Liver (tissue), 9 donors: ENCODE results near the gene EFCAB3. TPM values are rescaled to one million over a fixed set of nuclear protein-coding genes. Genes with fewer than 3 reads are reported as not detected.
"Not testable (repeated sequence)": the region's sequence is repeated elsewhere in the genome, so short reads cannot be mapped to it uniquely, and the experiment has no call there.

ENCODE experiments used
- DNase-seq: peaks from one replicate; pipeline ENCODE4 v3.0.0-alpha.2; 2017; ENCODE audit warnings: low spot score
- H3K27ac ChIP-seq, 2 donors: one replicate each; pipeline ENCODE4 v1.7.0; 2013; ENCODE audit warnings: inconsistent platforms in 2 of 2, low read length in 2 of 2, control low read depth in 1 of 2, low read depth in 1 of 2, mild to moderate bottlenecking in 1 of 2
- H3K27me3 ChIP-seq, 4 donors: one replicate each; pipeline versions ENCODE4 v1.6.1 to v1.7.0; 2013; ENCODE audit warnings: low read length in 3 of 4, inconsistent platforms in 1 of 4, mild to moderate bottlenecking in 1 of 4, moderate library complexity in 1 of 4; ENCODE audit not compliant: control insufficient read depth in 4 of 4, insufficient read depth in 4 of 4
- H3K36me3 ChIP-seq, 4 donors: one replicate each; pipeline versions ENCODE4 v1.6.1 to v1.7.0; 2013; ENCODE audit warnings: low read length in 3 of 4, mild to moderate bottlenecking in 3 of 4, low read depth in 1 of 4, moderate library complexity in 1 of 4; ENCODE audit not compliant: control insufficient read depth in 4 of 4, insufficient read depth in 3 of 4
- H3K4me1 ChIP-seq, 4 donors: one replicate each; pipeline versions ENCODE4 v1.6.1 to v1.7.0; 2013; ENCODE audit warnings: low read length in 3 of 4, mild to moderate bottlenecking in 3 of 4, moderate library complexity in 1 of 4; ENCODE audit not compliant: control insufficient read depth in 4 of 4, insufficient read depth in 4 of 4
- H3K4me3 ChIP-seq, 3 donors: one replicate each; pipeline versions ENCODE4 v1.6.1 to v1.7.0; 2013; ENCODE audit warnings: low read length in 3 of 3, control low read depth in 1 of 3, low read depth in 1 of 3, mild to moderate bottlenecking in 1 of 3
- H3K9ac ChIP-seq, 2 donors: one replicate each; pipeline ENCODE4 v1.7.0; 2013; ENCODE audit warnings: low read length in 2 of 2, mild to moderate bottlenecking in 2 of 2, moderate library complexity in 2 of 2, control low read depth in 1 of 2, low read depth in 1 of 2
- H3K9me3 ChIP-seq, 4 donors: one replicate each; pipeline versions ENCODE4 v1.6.1 to v1.7.0; 2013; ENCODE audit warnings: low read length in 3 of 4; ENCODE audit not compliant: control insufficient read depth in 4 of 4
- EGR1 ChIP-seq, 2 donors: IDR thresholded peaks; 2 replicates each; pipeline ENCODE4 v1.6.1; 2016 to 2018; ENCODE audit warnings: antibody characterized with exemption in 2 of 2, low read depth in 2 of 2
- FOXA1 ChIP-seq: IDR thresholded peaks from 2 replicates; pipeline ENCODE4 v1.6.1; 2016; ENCODE audit warnings: antibody characterized with exemption
- FOXA2 ChIP-seq: IDR thresholded peaks from 2 replicates; pipeline ENCODE4 v1.6.1; 2016; ENCODE audit warnings: antibody characterized with exemption
- GABPA ChIP-seq, 2 donors: IDR thresholded peaks in 1 of 2; conservative IDR thresholded peaks in 1 of 2; 2 replicates each; pipeline ENCODE4 v1.6.1; 2016; ENCODE audit warnings: antibody characterized with exemption in 2 of 2, mild to moderate bottlenecking in 1 of 2, moderate library complexity in 1 of 2
- HNF4A ChIP-seq, 2 donors: conservative IDR thresholded peaks; 2 replicates each; pipeline ENCODE4 v1.6.1; 2016; ENCODE audit warnings: antibody characterized with exemption in 2 of 2, mild to moderate bottlenecking in 2 of 2
- JUND ChIP-seq, 2 donors: IDR thresholded peaks; 2 replicates each; pipeline ENCODE4 v1.6.1; 2016; ENCODE audit warnings: antibody characterized with exemption in 2 of 2
- NR2F2 ChIP-seq: IDR thresholded peaks from 2 replicates; pipeline ENCODE4 v1.6.1; 2016; ENCODE audit warnings: antibody characterized with exemption
- RAD21 ChIP-seq, 2 donors: IDR thresholded peaks; 2 replicates each; pipeline ENCODE4 v1.6.1; 2016; ENCODE audit warnings: antibody characterized with exemption in 2 of 2, mild to moderate bottlenecking in 2 of 2
- RXRA ChIP-seq, 2 donors: IDR thresholded peaks; 2 replicates each; pipeline ENCODE4 v1.6.1; 2017 to 2018; ENCODE audit warnings: antibody characterized with exemption in 2 of 2, mild to moderate bottlenecking in 1 of 2
- SP1 ChIP-seq: IDR thresholded peaks from 2 replicates; pipeline ENCODE4 v1.6.1; 2018; ENCODE audit warnings: antibody characterized with exemption, mild to moderate bottlenecking
- TAF1 ChIP-seq: conservative IDR thresholded peaks from 2 replicates; pipeline ENCODE4 v1.6.1; 2016; ENCODE audit warnings: antibody characterized with exemption, mild to moderate bottlenecking
- YY1 ChIP-seq: IDR thresholded peaks from 2 replicates; pipeline ENCODE4 v1.6.1; 2016; ENCODE audit warnings: antibody characterized with exemption, mild to moderate bottlenecking
- WGBS: extraction: QIAGEN DNeasy Blood & Tissue Kit; methylation state at CpG from one replicate; pipeline ENCODE4 v1.1.7; 2013; 5-methylcytosine and 5-hydroxymethylcytosine counted together
- polyA plus RNA-seq, 2 donors: library from polyadenylated mRNA; stranded (reverse) in 1 of 2; unstranded in 1 of 2; fragments of 200-250 nt in 1 of 2; fragments of >200 nt in 1 of 2; fragmentation: Nextera tagmentation in 1 of 2; extraction: Ambion mirVana in 1 of 2; gene quantifications; one replicate each; pipeline versions ENCODE4 v1.2.1 to v1.2.3, GENCODE V29; 2013 to 2015
- total RNA-seq, 2 donors: library from RNA; depleted of rRNA; stranded (reverse); fragments of >200 nt; gene quantifications; one replicate each; pipeline ENCODE4 v1.2.3, GENCODE V29; 2014
- TF ChIP-seq, protein P1 (sequence below): fragments of 150-350 bp; IDR thresholded peaks from 2 replicates; pipeline ENCODE4 v1.5.1; 2017; ENCODE audit warnings: improper control_type of control experiment, low read depth, low read length; ENCODE audit not compliant: missing input control
- TF ChIP-seq, protein P2 (sequence below): IDR thresholded peaks from 2 replicates; pipeline ENCODE4 v1.6.1; 2016; ENCODE audit warnings: antibody characterized with exemption
- TF ChIP-seq, protein P3 (sequence below): IDR thresholded peaks from 2 replicates; pipeline ENCODE4 v1.6.1; 2016; ENCODE audit warnings: antibody characterized with exemption
- TF ChIP-seq, protein P4 (sequence below): IDR thresholded peaks from 2 replicates; pipeline ENCODE4 v1.6.1; 2016; ENCODE audit warnings: antibody characterized with exemption, mild to moderate bottlenecking
- TF ChIP-seq, protein P5 (sequence below): IDR thresholded peaks from 2 replicates; pipeline ENCODE4 v1.6.1; 2016; ENCODE audit warnings: antibody characterized with exemption
- donor health status: healthy.
- donor health status: healthy.
- donor health status: healthy.
- donor health status: healthy.
- donor health status: healthy.

Gene EFCAB3
- total and polyA plus RNA-seq, 4 donors: not detected

DNA sequence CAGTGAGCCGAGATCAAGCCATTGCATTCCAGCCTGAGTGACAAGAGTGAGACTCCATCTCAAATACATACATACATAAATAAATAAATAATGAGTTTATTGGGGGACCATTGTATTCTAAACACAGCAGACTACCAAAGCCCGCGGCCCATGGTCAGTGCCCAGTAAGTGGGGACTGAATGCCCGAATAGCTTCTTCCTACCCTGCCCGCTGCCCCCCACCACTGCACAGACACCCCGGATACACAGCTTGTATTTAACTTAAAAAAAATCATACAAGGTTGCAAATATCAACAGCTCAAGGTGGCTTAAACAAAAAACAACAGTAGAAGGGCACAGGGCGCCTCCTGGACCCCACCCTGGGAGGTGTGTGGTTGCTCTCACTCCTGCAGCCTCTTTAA is 75.7 kb downstream of the EFCAB3 start:
- TF ChIP-seq EGR1 (IDR thresholded peaks at IDR 0.05; ENCODE audit: low read depth in 2 of 2): no peak
- no peak for TF ChIP-seq FOXA1
- TF ChIP-seq, protein P1, sequence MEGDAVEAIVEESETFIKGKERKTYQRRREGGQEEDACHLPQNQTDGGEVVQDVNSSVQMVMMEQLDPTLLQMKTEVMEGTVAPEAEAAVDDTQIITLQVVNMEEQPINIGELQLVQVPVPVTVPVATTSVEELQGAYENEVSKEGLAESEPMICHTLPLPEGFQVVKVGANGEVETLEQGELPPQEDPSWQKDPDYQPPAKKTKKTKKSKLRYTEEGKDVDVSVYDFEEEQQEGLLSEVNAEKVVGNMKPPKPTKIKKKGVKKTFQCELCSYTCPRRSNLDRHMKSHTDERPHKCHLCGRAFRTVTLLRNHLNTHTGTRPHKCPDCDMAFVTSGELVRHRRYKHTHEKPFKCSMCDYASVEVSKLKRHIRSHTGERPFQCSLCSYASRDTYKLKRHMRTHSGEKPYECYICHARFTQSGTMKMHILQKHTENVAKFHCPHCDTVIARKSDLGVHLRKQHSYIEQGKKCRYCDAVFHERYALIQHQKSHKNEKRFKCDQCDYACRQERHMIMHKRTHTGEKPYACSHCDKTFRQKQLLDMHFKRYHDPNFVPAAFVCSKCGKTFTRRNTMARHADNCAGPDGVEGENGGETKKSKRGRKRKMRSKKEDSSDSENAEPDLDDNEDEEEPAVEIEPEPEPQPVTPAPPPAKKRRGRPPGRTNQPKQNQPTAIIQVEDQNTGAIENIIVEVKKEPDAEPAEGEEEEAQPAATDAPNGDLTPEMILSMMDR: no peak
- no peak for TF ChIP-seq JUND (IDR thresholded peaks at IDR 0.05)
- TF ChIP-seq HNF4A (conservative IDR thresholded peaks at IDR 0.05): no peak
- no peak for TF ChIP-seq YY1
- no peak for TF ChIP-seq RXRA (IDR thresholded peaks at IDR 0.05)
- no peak for TF ChIP-seq RAD21 (IDR thresholded peaks at IDR 0.05)
- TF ChIP-seq, protein P2, sequence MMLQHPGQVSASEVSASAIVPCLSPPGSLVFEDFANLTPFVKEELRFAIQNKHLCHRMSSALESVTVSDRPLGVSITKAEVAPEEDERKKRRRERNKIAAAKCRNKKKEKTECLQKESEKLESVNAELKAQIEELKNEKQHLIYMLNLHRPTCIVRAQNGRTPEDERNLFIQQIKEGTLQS: no peak
- TF ChIP-seq, protein P3, sequence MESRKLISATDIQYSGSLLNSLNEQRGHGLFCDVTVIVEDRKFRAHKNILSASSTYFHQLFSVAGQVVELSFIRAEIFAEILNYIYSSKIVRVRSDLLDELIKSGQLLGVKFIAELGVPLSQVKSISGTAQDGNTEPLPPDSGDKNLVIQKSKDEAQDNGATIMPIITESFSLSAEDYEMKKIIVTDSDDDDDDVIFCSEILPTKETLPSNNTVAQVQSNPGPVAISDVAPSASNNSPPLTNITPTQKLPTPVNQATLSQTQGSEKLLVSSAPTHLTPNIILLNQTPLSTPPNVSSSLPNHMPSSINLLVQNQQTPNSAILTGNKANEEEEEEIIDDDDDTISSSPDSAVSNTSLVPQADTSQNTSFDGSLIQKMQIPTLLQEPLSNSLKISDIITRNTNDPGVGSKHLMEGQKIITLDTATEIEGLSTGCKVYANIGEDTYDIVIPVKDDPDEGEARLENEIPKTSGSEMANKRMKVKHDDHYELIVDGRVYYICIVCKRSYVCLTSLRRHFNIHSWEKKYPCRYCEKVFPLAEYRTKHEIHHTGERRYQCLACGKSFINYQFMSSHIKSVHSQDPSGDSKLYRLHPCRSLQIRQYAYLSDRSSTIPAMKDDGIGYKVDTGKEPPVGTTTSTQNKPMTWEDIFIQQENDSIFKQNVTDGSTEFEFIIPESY: no peak
- TF ChIP-seq, protein P4, sequence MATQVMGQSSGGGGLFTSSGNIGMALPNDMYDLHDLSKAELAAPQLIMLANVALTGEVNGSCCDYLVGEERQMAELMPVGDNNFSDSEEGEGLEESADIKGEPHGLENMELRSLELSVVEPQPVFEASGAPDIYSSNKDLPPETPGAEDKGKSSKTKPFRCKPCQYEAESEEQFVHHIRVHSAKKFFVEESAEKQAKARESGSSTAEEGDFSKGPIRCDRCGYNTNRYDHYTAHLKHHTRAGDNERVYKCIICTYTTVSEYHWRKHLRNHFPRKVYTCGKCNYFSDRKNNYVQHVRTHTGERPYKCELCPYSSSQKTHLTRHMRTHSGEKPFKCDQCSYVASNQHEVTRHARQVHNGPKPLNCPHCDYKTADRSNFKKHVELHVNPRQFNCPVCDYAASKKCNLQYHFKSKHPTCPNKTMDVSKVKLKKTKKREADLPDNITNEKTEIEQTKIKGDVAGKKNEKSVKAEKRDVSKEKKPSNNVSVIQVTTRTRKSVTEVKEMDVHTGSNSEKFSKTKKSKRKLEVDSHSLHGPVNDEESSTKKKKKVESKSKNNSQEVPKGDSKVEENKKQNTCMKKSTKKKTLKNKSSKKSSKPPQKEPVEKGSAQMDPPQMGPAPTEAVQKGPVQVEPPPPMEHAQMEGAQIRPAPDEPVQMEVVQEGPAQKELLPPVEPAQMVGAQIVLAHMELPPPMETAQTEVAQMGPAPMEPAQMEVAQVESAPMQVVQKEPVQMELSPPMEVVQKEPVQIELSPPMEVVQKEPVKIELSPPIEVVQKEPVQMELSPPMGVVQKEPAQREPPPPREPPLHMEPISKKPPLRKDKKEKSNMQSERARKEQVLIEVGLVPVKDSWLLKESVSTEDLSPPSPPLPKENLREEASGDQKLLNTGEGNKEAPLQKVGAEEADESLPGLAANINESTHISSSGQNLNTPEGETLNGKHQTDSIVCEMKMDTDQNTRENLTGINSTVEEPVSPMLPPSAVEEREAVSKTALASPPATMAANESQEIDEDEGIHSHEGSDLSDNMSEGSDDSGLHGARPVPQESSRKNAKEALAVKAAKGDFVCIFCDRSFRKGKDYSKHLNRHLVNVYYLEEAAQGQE: no peak
- no peak for TF ChIP-seq GABPA (IDR thresholded peaks at IDR 0.05 in 1 of 2, conservative IDR thresholded peaks at IDR 0.05 in 1 of 2)
- TF ChIP-seq, protein P5, sequence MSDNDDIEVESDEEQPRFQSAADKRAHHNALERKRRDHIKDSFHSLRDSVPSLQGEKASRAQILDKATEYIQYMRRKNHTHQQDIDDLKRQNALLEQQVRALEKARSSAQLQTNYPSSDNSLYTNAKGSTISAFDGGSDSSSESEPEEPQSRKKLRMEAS: no peak
- TF ChIP-seq FOXA2: no peak
- no peak for TF ChIP-seq NR2F2
- TF ChIP-seq SP1: no peak
- TF ChIP-seq TAF1: no peak
- DNase-seq: no peak
- Histone ChIP-seq H3K27me3 (no peaks in the 10 kb centered on the region), H3K4me1 (no peaks in the 10 kb centered on the region), H3K4me3 (no peak overlapping the region), H3K27ac (no peak overlapping the region), H3K36me3 (no peaks in the 10 kb centered on the region), H3K9ac (no peak overlapping the region), H3K9me3 (no peaks in the 10 kb centered on the region)
- WGBS: 93% methylated on average over 7 of the region's 7 CpGs

DNA sequence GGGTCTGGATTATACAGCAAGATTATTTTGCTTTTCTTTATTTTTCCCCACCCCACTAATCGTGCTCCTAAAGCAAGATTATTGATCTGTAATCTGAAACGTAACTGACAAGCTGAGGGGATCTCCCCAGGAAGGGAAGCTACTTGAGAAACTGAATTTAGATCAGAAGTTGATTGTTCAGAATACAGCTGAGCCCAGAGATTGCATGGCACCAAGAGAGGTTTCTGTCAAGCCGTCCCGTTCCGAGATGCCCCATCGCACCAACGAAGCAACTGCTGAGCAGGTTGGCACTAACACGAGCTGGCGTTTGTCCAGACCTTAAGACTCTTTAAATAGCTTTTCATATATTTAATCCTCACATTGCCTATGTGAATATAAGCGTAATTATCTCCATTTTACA is 78.1 kb downstream of the EFCAB3 start:
- H3K9ac ChIP-seq, H3K4me1 ChIP-seq, H3K36me3 ChIP-seq, H3K27me3 ChIP-seq, H3K9me3 ChIP-seq, DNase-seq, H3K4me3 ChIP-seq, H3K27ac ChIP-seq: not testable (repeated sequence)
- WGBS: 82% methylated on average over 10 of the region's 10 CpGs

DNA sequence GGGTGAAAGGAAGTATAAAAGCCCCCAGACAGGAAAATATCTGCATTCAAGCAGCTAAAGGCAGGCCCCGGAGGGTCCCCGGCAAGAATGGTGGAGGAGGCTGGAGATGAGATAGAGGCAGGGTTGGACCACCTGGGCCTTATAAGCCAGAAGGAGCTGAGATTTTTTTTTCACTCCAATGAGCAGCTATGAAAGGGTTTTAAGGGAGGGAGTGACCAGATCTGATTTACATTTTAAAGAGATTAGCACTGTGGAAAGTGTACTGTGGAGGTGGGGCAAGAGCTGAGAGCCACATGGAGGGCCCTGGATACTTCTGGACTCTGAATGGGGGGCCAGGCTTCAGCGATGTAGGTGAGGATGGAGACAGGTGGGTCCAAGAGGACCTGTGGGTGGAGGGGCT is 84.1 kb downstream of the EFCAB3 start:
- 81% methylated on average over 3 of the region's 3 CpGs for WGBS
- not testable (repeated sequence) for H3K27me3 ChIP-seq, H3K36me3 ChIP-seq, H3K9ac ChIP-seq, H3K27ac ChIP-seq, H3K4me1 ChIP-seq, H3K9me3 ChIP-seq, H3K4me3 ChIP-seq, DNase-seq

DNA sequence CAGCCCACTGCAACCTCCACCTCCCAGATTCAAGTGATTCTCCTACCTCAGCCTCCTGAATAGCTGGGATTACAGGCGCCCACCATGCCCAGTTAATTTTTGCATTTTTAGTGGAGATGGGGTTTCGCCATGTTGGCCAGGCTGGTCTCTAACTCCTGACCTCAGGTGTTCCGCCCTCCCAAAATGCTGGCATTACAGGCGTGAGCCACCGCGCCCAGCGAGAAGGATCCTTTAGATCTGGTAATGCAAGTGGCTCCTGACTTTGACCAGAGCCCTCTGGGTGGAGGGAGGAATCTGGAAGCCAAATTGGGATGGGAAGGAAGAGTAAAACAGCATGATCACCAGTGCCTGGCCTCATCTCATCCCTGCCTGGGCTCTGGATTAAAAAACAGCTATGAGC is 84.9 kb downstream of the EFCAB3 start:
- not testable (repeated sequence) for H3K4me3 ChIP-seq, H3K27me3 ChIP-seq, H3K9ac ChIP-seq, H3K4me1 ChIP-seq, H3K36me3 ChIP-seq, H3K9me3 ChIP-seq, H3K27ac ChIP-seq, DNase-seq
- WGBS: 96% methylated on average over 7 of the region's 7 CpGs
